GM13976 (cell line): ENCODE measurements around the gene BMPR1B.

Experiments used
- DNase-seq: peaks from one replicate; pipeline ENCODE4 v3.0.0; 2012; ENCODE audit warnings: low spot score
- CTCF ChIP-seq: IDR thresholded peaks from 2 replicates; pipeline ENCODE4 v1.5.1; 2012; ENCODE audit warnings: borderline replicate concordance, mild to moderate bottlenecking; ENCODE audit not compliant: insufficient read depth; ENCODE audit errors: extremely low read depth, missing control alignments, control extremely low read depth
- in situ Hi-C: fragments of 300-500 bp; cut with MboI; formaldehyde crosslinking; loops from one replicate; pipeline ENCODE4 v1.12.0; 2022; ENCODE audit warnings: low sequenced_read_pairs, mixed read lengths, inconsistent platforms; ENCODE audit not compliant: unreplicated experiment

BMPR1B gene

GRCh38 chr4:95045429-95045828 is 287.7 kb downstream of the BMPR1B start:
- in situ Hi-C loops = no loop called here
- TF ChIP-seq CTCF = no peak
- no peak for DNase-seq

- DNase-seq = no peak
- no peak for TF ChIP-seq CTCF
- in situ Hi-C loops = no loop called here
These were observed 290.5 kb downstream of the BMPR1B start for GRCh38 chr4:95048296-95048695.

- no peak for DNase-seq
- in situ Hi-C loops = no loop called here
These were observed 291.9 kb downstream of the BMPR1B start for GRCh38 chr4:95049551-95050233.

GRCh38 chr4:95050980-95051701 is 293.4 kb downstream of the BMPR1B start:
- TF ChIP-seq CTCF = no peak
- no peak for DNase-seq
- in situ Hi-C loops = no loop called here

More at GRCh38 chr4:95049551-95050233, 291.9 kb downstream of the BMPR1B start:
- no peak for TF ChIP-seq CTCF

GRCh38 chr4:95051702-95052020 is 293.9 kb downstream of the BMPR1B start:
- TF ChIP-seq CTCF = no peak
- DNase-seq = no peak

GRCh38 chr4:95058991-95059390 is 301.2 kb downstream of the BMPR1B start:
- DNase-seq = no peak
- in situ Hi-C loops = no loop called here
- TF ChIP-seq CTCF = no peak

More at GRCh38 chr4:95051702-95052020, 293.9 kb downstream of the BMPR1B start:
- in situ Hi-C loops = no loop called here

- no peak for DNase-seq
- TF ChIP-seq CTCF = no peak
These were observed 301.9 kb downstream of the BMPR1B start for GRCh38 chr4:95059663-95060062.

More at GRCh38 chr4:95059663-95060062, 301.9 kb downstream of the BMPR1B start:
- in situ Hi-C loops = no loop called here
